HG03469 (cell line): ENCODE measurements around the gene FAM9C.

ENCODE experiments used
- ATAC-seq: cut with Tn5 transposase; IDR thresholded peaks from one replicate; pipeline ENCODE4 v1.9.1; 2021; ENCODE audit warnings: mild to moderate bottlenecking, moderate library complexity, moderate number of reproducible peaks; ENCODE audit not compliant: unreplicated experiment

FAM9C gene

DNA sequence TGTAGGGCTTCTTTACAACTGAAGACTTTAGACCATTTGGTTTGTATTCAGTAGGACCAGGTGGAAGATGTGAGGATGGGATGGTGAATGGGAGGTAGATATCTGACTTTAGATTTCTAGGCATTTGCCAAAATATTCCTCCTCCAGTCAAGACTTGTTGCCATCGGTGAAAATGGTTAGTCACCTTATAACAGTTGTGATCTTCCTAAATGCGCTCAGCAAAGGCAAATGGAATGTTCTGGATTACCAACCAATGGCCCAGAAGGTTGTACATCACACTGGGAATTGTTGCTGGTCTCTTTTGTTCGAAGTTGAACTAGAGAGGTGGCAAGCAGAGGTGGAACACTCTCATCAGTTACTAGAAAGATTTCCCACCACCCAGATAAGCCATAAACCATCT is 35.6 kb downstream of the FAM9C start:
- no peak for ATAC-seq

DNA sequence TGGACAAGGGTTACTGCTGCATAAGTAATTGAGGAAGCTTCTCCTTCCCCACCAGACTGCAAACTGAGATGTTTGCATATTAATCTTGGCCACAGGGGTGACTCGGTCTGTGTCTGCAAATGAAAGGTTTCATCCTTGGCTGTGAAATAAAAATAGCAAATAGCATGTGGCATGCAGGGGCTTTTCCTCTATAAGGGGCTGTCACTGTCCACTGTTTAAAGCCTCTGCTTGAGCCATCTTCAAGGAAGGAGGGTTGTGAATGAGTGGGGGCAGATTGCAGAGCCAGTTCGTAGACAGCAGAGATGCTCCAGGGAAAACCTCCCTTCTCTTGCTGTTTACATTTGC is 36.3 kb downstream of the FAM9C start:
- no peak for ATAC-seq

DNA sequence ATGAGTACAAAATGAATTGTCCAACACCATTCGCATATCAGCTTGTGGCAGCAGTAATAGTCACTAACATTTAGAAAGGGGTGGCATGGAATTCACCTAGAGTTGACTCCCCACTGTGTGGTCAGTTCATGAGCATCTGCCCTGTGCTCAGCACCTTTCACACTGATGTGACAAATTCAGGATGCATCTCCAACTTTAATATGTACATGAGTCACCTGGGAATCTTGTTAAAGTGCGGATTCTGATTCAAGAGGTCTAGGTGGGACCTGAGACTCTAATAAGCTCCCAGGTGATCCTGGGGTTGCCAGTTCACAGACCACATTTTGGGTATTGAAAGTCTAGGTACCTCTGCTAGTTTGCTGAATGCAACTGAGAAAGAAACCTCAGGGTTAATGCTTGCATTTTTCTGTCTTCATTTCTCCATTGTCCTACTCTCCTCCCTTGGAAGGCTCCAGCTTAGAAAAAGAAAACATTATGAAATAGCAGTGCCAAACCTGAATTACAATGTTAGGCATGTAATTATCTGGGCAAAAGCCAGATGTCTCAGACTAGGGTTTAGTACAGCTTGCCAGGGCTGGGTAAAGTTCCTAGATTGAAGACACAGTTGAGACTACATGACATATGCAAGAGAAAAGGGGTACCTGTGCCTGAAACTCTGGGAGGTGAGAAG is 36.8 kb downstream of the FAM9C start:
- no peak for ATAC-seq

DNA sequence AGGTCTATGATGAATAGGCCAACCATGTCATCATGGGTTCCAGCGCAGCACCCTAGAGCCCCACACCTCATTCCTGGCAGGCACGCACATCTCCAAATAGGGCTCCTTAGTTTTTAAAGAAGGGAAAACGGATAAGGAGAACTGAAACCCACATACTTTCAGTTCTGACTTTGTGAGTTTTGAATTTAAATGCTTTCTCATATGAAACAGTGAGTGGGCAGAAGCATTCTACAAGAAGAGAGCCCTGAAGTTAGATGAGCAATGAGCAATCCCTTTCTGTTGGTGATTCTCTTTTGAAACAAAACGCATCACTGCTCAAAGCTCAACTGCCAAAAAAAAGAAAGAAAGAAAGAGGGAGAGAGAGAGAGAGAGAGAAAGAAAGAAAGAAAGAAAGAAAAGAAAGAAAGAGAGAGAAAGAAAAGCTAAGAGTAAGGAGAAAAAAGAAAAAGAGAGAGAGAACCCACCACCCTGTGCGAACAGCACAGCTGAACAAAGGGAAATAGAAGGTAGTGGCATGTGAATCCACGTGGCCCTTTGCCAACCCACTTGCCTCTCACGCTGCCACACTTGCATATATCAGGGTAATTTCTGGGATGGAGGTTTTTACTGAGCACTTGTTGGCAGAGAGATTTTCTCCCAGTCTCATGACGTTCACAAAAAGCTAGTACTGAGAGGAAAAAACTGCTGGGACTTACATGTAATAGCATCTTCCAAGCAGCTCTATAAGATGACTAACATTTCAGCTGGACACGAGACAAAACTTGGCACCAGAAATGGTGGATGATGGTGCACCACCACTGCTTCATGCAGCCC is 38.6 kb downstream of the FAM9C start:
- peak; percentile 33 for ATAC-seq

DNA sequence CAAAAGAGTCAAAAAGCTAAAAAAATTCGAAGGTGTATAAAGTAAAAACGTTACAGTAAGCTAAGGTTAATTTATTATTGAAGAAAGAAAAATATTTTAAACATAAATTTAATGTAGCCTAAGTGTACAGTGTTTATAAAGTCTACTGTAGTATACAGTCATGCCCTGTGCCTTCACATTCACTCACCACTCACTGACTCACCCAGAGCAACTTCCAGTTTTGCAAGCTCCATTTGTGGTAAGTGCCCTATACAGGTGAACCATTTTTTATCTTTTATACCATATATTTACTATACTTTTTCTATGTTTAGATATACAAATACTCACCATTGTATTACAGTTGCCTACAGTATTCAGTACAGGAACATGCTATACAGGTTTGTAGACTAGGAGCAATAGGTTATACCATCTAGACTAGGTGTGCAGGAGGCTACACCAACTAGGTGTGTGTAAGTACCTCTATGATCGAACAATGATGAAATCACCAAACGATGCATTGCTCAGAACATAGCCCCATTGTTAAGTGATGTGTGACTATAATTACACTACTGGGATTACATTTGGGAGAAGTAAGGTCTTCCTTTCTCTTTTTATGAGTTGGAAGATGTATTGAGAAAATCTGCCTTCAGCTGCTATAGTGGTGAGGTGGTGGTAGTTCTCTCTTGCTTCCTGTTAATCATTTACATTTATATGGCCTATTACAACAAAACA is 42.3 kb downstream of the FAM9C start:
- ATAC-seq: no peak

DNA sequence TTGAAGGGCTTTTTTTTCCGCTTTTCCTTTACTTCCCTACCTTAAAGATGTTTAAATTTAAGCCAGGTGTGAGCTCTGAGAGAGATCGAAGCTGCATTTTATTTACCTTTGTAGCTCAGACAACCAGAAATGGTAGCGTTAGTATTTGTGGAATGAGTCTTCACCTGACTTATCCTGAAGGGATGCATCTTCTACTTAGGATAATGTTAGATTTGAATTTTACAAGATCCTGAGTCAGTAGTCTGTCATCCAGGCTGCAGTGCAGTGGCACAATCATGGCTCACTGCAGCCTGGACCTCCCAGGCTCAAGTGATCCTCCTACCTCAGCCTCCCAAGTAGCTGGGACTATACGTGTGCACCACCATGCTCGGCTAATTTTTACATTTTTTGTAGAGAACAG is 43.3 kb downstream of the FAM9C start:
- no peak for ATAC-seq

DNA sequence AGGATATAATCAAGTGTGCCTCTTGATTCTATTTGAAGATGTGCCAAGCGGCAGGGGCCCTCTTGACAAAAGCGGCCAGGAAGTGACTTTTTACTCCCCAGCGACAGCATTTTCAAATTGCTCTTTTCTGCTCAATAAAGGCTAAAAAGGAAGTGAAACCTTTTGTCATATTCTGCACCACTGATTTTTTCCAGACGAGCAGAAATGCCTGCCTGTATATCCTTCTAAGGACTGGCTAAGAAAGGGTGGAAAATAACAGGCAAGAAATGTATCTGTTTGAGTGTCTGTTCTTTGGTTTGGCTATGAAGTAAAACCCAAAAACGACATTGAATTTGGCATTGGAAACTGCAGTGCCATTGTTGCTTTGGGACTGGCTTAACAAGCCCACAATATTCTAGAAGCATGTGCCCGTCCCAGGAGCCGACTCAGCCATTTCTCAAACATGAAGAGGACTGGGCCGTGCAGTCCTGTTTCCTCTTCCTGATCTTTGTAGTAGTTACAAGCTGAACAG is 44.1 kb downstream of the FAM9C start:
- ATAC-seq: no peak

DNA sequence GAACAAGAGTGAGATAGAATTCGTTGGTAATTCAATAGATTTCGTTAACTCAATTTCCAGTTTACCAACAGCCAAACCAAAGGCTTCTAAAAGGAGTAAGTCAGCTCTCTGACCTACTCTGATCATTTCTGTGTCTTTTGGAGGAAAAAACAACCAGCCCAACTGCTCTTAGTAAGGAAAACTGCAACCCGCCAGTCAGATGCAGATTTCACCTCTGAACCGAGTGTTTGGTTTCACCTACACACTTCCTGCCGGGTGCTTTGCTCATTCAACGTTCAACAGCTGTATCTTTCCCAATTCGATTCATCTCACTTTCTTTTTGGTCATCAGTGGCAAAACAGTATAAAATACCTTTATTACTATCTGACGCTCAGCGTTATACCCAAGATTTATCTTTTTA is 45.0 kb downstream of the FAM9C start:
- no peak for ATAC-seq

DNA sequence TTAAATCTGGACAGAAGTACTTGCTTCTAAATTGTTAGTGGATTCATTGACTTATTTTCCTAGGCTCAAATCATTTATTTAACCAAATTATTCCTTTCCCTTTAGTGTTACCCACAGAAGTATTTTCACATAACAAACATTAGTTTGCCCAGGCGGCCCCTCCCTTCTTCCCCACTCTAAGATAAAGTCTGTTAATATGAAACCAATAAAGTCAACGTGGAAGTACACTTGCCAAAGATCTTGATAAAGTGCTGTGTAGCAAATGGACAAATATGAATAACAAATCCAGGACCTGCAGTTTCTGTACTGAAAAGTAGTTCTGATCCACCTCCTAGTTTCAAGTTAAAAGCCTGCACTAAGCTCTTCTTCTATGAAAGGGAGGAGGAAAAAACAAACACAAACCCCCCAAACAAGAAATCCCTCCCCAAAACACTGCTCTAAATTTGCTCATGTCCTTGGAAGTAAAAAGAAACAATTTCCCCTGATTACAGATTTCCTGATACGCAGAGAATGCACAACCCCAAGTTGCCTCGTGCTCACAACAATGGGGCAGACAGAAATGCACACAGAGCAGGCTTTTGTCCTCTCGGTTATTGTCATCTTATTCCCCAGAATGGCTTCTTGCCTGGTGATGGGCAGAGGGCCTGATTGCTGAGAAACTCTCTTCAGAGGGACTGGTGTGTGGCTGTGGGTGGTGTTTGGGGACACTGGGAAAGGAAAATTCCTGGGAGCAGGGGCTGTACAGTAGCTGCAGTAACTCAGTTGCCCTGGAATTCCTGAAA is 46.3 kb downstream of the FAM9C start:
- ATAC-seq: no peak

DNA sequence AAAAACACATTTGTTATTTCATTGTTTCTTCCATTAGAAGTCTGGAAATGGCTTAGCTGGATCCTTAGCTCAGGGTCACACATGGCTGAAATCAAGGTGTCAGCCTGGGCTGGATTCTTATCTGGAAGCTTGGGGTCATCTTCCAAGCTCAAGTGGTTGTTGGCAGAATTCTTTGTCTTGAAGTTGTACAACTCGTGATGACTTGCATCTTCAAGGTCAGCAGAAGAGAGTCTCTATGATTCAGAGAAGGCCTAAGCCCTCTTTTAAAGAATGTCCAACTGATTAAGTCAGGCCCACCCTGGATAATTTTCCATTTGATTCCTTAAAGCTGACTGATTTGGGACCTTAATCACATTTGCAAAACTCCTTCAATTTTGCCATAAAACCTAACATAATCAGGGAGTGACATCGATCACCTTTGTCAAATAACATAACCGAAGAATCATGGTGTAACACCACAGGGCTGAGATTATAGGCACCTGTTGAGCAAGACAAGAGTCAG is 47.4 kb downstream of the FAM9C start:
- no peak for ATAC-seq

DNA sequence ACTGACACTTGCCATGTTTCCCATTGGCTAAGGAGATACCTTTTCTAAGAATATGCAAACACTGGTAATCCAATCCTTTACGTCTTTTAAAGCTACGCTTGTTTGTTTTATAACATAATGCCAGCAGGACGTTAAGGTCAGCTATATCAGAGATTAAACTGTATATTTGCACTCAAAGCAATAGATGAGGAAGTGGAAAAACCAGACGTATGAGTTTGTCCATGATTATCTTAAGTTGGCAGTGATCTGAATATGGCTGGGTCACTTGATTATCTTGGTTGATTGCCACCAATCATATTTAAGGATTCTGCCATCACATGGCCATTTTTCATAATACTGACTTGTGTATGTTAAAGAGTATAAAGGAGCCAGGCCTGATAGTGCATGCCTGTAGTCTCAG is 50.1 kb downstream of the FAM9C start:
- ATAC-seq: no peak

DNA sequence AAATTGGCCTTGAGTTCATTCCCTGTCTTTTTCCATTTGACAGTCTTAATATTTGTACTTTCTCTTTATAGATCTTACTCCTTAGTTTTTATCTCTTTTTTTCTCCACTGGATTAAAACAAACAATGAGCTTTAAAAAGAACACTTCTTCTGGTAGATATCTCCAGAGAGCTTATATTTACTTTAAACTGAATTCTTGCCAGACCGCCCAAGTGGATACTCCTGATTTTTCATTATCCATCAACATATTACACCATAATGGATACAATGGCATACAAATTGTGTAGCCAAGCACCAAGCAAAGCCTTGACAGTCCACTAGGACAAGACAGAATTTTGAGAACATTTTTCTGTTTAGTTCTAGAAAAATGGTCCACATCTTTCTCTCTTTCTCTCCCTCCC is 50.6 kb downstream of the FAM9C start:
- ATAC-seq: no peak

DNA sequence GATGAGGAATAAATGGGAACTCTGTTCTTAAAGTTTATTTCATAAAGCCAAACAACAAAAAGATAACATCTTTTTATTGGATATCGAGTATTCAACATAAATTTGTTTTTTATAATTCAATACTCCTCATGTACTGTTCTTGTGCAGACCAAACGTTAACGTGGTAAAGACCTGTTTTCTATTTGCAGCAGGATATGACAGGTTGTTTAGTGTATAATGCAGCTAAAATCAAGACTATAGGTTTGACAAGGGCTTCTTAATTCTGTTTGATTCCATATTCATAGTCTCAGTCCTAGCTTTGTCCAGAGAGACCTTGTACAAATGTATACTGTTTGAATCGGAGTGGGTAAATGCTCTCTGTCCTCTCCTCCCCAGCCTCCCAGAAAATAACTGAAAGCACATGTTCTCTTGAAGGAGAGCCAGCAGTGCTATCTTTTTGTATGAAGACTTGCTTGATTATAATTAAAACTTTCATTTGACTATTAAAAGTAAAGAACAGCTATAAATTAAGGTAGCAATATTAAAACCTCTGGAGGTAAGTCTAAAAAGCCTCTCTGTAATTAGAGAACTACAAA is 51.8 kb downstream of the FAM9C start:
- ATAC-seq: no peak

DNA sequence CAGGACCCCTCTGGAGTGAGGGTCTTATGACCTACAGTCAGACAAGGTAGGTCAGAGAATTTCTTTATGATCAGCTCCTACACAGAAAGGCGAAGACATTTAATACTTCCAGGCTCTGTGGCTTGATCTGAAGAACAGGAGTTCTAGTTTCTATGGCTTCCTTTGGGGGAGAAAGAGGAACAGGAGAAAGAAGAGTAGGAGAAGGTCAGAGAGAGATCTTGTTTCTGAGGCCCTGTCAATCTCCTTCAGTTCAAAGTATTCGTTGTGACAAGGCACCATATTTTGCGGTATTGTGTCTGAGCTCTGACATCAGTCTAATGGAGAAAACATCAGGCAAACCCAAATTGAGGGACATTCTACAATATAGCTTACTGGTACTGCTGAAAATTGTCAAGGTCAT is 52.8 kb downstream of the FAM9C start:
- no peak for ATAC-seq

DNA sequence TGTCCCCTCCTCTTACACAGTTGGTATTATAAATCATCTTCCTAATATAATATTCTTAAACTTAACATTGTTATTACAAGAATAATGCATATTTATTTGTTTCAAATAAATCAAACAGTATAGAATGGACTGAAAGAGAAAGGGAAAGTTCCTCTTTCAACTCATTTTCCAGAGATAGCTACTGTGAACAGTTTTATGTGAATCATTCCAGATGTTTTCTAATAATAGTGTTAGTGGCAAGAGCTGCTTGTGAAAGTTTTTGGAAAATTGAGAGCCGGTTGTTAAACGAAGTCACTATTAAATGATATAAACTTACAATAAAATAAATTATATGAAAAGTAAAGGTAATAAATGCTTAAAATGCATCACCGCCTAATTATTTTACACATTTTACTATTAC is 55.0 kb downstream of the FAM9C start:
- ATAC-seq: no peak

DNA sequence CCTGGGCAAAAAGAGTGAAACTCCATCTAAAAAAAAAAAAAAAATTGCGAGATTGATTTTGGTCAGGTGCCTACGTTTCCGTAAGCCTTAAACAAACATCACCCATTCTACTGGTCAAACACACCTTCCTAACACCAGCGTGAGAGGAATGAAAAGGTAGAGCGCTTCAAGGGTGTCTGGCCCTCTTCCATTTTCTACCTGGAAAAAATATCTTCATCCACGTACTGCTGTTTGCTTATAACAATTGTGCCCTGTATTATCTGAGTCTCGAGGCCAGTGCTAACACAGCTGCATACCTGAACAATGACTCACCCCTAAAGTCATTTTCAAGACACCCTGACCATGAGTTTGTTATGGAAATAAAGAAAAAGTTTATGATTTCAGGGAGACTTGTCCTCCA is 55.6 kb downstream of the FAM9C start:
- no peak for ATAC-seq

DNA sequence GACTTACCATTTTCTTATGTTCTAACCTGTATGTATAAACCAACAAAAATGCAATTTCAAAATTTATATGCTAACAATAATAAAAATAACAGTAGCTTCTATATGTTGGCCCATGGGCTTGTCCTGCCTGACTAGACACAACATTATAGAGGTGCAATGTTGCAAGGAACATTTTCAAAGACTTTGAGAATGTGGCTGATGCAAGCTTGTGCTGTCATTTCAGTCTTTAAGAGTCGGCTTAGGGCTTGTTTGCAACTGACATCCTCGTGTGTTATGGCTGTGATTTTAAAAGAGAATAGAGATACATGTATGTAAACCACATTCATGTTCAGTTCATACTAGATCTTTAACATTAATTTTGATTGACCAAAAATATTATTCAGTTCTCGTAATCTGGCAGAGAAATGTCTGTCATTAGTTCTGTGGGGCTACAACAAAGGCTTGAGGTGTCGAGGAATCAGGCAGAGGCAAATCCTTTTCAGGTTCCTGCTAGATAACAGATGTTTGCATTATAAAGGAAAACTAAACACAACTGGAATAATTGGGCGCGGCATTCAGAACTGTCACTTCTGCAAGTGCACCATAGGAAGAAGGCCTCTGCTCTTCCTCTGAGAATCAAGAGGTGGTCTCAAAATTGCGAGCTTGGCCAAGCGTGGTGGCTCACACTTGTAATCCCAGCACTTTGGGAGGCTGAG is 56.4 kb downstream of the FAM9C start:
- ATAC-seq: no peak

DNA sequence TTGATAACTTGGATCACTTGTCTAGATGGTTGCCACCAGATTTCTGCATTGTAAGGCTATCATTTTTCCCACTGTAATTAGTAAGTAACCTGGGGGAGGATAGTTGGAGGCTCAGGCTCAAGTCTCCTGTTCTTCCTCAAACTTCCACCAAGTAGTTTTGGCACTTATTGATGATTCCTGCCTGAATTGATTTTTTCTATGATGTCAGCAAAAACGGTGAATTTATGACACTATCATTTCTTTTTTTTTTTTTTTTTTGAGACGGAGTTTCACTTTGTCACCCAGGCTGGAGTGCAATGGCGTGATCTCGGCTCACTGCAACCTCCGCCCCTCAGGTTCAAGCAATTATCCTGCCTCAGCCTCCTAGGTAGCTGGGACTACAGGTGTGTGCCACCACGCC is 57.1 kb downstream of the FAM9C start:
- ATAC-seq: no peak

DNA sequence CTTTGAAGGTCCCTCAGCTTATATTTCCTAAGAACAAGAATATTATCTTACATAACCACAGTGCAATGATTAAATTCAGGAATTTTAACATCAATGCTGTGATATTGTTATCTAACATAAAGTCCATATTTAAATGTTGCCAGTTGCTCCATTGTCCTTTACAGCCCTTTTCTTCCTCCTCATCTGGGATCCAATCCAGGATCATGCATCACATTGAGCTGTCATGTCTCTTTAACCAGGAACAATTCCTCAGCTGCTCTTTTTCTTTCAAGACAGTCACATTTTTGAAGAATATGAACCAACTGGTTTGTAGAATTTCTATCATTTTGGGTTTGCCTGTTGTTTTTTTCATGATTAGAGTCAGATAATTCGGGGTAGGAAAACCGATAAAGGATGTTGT is 57.5 kb downstream of the FAM9C start:
- no peak for ATAC-seq

DNA sequence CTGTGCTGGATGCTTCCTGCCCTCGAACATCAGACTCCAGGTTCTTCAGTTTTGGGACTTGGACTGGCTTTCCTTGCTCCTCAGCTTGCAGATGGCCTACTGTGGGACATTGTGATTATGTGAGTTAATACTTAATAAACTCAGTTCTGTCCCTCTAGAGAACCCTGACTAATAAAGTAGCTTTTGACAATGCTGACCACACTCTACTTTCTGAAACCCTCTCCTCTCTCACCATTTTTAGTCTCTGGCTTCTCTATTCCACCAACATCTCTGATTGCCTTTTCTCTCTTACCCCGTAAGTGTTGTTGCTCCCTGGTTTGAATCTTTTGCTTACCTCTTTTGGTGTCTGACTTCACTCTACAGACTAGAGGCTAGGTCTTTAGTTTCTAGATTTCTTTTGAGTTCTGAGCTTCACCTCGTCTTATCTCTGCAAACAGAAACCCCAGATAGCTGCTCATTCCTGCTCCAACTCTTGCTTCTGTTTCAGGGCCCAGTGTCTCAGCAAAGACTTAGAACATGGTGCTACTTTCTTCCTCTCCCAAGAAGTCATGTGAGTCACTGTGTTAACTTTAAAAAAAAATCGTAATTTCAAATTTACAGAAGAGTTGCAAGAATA is 58.1 kb downstream of the FAM9C start:
- ATAC-seq: no peak
